AG04450 (cell line): Measurements from ENCODE around the gene RGS7. TPM values are rescaled to one million over a fixed set of nuclear protein-coding genes. Genes with fewer than 3 reads are reported as not detected.

Experiments
- CTCF ChIA-PET: fragments of 300-600, 350-600 bp; formaldehyde crosslinking; extraction: SDS; loops from one replicate; lab custom pipeline; 2022; ENCODE audit warnings: antibody characterized with exemption, inconsistent platforms; lab: Charles Lee
- POLR2A ChIA-PET: fragments of 350-600 bp; formaldehyde crosslinking; extraction: SDS; loops from one replicate; lab custom pipeline; 2021; ENCODE audit warnings: antibody characterized with exemption, inconsistent platforms; lab: Yijun Ruan, JAX
- DNase-seq: peaks from one replicate; pipeline ENCODE4 v3.0.0-alpha.2; 2011; ENCODE audit warnings: low read depth, low spot score
- H3K27ac ChIP-seq: one replicate; pipeline ENCODE4 v1.5.1; 2012; ENCODE audit warnings: low read depth, low read length, control low read depth
- H3K27me3 ChIP-seq: one replicate; pipeline ENCODE4 v1.6.0; 2012; ENCODE audit warnings: low read length; ENCODE audit not compliant: control insufficient read depth, insufficient read depth
- H3K4me3 ChIP-seq: 2 replicates; pipeline ENCODE4 v1.5.1; 2011; ENCODE audit warnings: mild to moderate bottlenecking, low read depth, low read length, control low read depth
- H3K9me3 ChIP-seq: 2 replicates; pipeline ENCODE4 v1.5.1; 2012; ENCODE audit warnings: low read length; ENCODE audit not compliant: control insufficient read depth, insufficient read depth
- polyA plus RNA-seq: library from polyadenylated mRNA; depleted of rRNA; stranded (reverse); fragments of >200 nt; gene quantifications from 2 replicates; pipeline ENCODE4 v1.2.3, GENCODE V29; 2011
- TF ChIP-seq, protein P1 (sequence below): IDR thresholded peaks from 2 replicates; pipeline ENCODE4 v1.5.1; 2011; ENCODE audit warnings: low read depth, low read length, control low read depth, inconsistent platforms

Gene RGS7
- polyA plus RNA-seq, 1 experiment: 0.29 TPM

DNA sequence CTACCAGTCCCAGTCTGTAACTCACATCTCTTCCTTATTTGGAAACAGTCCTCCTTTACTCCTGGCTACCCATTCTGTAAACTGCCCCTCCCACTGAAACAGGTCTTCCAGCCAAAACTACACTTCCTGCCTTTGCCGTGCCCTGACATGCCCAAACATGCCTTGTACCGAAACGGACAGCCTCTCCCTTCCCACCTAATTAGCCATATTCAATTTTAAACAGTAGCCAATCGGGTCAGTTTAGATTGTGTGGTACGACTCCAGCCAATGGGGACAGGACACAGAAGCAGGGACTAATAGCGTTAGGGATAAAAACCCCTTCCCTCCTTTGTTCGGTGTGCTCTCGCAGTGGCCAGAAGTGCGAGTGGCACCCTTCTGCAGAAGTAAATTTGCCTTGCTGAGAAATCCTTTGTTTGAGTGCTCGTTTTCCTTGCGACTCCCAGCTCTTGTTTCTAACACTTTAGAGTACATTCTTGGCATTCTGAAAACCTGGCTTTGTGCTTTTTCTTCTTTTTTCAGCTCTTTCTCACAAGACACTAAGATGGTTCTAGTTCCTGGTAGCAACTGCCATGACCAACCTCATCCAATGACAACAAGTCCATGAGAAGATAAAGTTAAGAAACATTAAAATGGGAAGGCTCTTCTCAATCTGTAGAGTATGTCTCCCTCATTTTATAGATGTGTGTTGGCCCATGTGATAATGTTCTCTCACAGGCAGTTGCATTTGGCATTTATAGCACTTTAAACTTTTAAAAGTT lies 419.9 kb downstream of the RGS7 start:
- no peak for DNase-seq
- H3K9me3 ChIP-seq: peaks cover 6% of the 10 kb centered on the region
- H3K27me3 ChIP-seq: no peaks in the 10 kb centered on the region
- TF ChIP-seq, protein P1, sequence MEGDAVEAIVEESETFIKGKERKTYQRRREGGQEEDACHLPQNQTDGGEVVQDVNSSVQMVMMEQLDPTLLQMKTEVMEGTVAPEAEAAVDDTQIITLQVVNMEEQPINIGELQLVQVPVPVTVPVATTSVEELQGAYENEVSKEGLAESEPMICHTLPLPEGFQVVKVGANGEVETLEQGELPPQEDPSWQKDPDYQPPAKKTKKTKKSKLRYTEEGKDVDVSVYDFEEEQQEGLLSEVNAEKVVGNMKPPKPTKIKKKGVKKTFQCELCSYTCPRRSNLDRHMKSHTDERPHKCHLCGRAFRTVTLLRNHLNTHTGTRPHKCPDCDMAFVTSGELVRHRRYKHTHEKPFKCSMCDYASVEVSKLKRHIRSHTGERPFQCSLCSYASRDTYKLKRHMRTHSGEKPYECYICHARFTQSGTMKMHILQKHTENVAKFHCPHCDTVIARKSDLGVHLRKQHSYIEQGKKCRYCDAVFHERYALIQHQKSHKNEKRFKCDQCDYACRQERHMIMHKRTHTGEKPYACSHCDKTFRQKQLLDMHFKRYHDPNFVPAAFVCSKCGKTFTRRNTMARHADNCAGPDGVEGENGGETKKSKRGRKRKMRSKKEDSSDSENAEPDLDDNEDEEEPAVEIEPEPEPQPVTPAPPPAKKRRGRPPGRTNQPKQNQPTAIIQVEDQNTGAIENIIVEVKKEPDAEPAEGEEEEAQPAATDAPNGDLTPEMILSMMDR: no peak
- H3K4me3 ChIP-seq: no peak overlapping the region
- ChIA-PET POLR2A (no interaction called here), CTCF (no interaction called here)
- no peak overlapping the region for H3K27ac ChIP-seq

DNA sequence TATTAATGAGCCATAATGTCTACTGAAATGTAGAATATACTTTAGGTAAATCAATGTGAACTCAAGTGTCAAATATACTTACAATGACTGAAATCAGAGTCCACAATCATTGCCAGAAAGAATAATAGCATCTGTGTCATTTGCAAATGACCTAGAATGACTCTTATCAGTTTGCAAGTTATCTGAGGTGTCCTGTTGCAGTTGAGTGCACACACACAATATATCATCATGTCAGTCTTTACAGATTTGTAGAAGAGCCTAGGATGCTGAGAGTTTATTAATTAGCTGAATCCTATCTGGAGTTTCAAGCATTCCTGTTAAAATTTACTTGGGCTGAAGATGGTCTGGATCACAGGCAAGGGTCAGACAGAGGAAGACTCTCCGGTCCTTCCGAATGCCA lies 421.1 kb downstream of the RGS7 start:
- POLR2A ChIA-PET: no interaction called here
- DNase-seq: no peak
- CTCF ChIA-PET: interaction anchor here (1.0 to 1.5 kb wide), 2 partner anchors 10 to 203 kb away, joined by 3 to 4 read pairs; no protein-coding TSS in a partner anchor

DNA sequence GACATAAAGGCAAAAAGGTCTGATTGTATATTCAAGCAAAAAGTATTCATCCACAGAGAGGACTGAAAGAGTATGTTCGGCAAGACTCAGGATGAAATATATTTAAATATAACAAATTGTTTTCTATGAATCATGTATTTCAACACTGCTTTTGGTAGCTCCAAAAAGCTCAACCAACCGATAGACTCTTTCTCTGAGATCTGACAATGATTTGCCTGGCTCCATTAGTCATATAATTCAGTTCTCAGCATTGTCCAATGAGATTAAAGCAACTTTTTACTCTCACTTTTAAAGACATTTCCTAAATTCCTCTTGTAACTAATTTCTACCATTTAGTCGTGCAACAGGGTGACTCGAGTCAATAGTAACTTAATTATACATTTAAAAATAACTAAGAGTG lies 426.0 kb downstream of the RGS7 start:
- H3K27ac ChIP-seq: no peak overlapping the region
- H3K4me3 ChIP-seq: no peak overlapping the region
- TF ChIP-seq, protein P1: no peak
- ChIA-PET POLR2A (no interaction called here), CTCF (interaction anchor here (2.0 kb wide), 1 partner anchor 16 kb away, joined by 5 read pairs; no protein-coding TSS in a partner anchor)
- DNase-seq: no peak
- H3K27me3 ChIP-seq: no peaks in the 10 kb centered on the region
- H3K9me3 ChIP-seq: no peaks in the 10 kb centered on the region; the same call in 1 of the 2 replicates

More for the DNA sequence above, 421.1 kb downstream of the RGS7 start:
- no peaks in the 10 kb centered on the region for H3K27me3 ChIP-seq
- no peak overlapping the region for H3K4me3 ChIP-seq
- peaks cover 6% of the 10 kb centered on the region for H3K9me3 ChIP-seq
- no peak overlapping the region for H3K27ac ChIP-seq
- TF ChIP-seq, protein P1: no peak

DNA sequence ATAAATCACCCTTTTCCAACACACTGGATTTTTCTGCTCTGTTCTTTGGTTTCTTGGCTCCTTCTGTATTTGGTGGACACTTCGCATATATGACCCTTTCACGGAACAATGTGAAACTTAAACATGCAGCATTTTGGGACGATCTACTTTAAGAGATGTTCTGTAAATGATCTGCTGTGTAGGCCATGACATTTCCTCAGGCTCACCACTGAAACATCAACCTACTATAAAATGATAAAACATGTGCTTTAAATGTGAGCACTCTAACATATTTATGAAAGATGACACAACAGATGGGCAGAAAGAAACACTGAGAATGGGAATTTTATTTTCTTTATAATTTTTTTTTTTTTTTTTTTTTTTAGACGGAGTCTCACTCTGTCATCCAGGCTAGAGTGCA lies 428.7 kb downstream of the RGS7 start:
- TF ChIP-seq, protein P1: no peak
- ChIA-PET CTCF (no interaction called here), POLR2A (no interaction called here)
- Histone ChIP-seq H3K9me3 (no peaks in the 10 kb centered on the region; the same call in 1 of the 2 replicates), H3K4me3 (no peak overlapping the region), H3K27ac (no peak overlapping the region), H3K27me3 (no peaks in the 10 kb centered on the region)
- no peak for DNase-seq

DNA sequence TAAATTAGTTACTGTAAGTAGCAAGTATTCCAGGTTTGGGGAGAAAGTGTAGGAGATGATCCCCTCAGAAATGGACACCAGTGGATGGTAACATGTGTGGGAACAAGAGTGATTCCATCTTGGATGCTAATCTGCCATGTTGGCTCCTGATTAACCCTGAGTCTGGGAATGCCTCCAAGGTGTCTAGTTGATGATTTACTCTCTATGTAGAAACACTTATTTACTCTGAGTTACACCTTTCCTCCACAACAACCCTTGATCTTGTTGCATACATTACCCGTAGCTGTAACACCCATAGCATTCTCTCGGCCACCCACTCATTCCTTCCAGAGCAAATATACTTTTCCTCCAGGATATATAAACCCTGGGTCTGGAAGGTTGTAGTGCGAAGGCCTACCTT lies 429.2 kb downstream of the RGS7 start:
- Histone ChIP-seq H3K27ac (no peak overlapping the region), H3K9me3 (no peaks in the 10 kb centered on the region; the same call in 1 of the 2 replicates), H3K27me3 (no peaks in the 10 kb centered on the region), H3K4me3 (no peak overlapping the region)
- TF ChIP-seq, protein P1: no peak
- POLR2A ChIA-PET: no interaction called here
- DNase-seq: no peak
- CTCF ChIA-PET: no interaction called here
